GM23338 (cell line): ENCODE results near the gene WNT1. TPM values are rescaled to one million over a fixed set of nuclear protein-coding genes. Genes with fewer than 3 reads are reported as not detected.

Experiments used
- ATAC-seq: fragments of 200-7000 bp; cut with Tn5 transposase; 3 replicates; pipeline ENCODE4 v1.9.1; 2020
- DNase-seq: peaks from one replicate; pipeline ENCODE4 v3.0.0-alpha.2; 2015; ENCODE audit warnings: low spot score
- H2AFZ ChIP-seq: fragments of 200-600 bp; sonication (generic); 2 replicates; pipeline ENCODE4 v1.8.0; 2016; ENCODE audit warnings: antibody characterized with exemption, mild to moderate bottlenecking, moderate library complexity
- H3F3A ChIP-seq: fragments of 200-600 bp; sonication (generic); replicated peaks from 2 replicates; pipeline ENCODE4 v1.8.0; 2017; ENCODE audit warnings: antibody characterized with exemption, mixed run types, low read depth
- H3K27ac ChIP-seq: fragments of 200-600 bp; sonication (generic); 2 replicates; pipeline ENCODE4 v1.6.1; 2016; ENCODE audit warnings: low read depth
- H3K27me3 ChIP-seq: fragments of 200-600 bp; sonication (generic); 2 replicates; pipeline ENCODE4 v1.8.0; 2016; ENCODE audit warnings: mild to moderate bottlenecking, mixed run types, moderate library complexity; ENCODE audit not compliant: insufficient read depth
- H3K36me3 ChIP-seq: fragments of 200-600 bp; sonication (generic); 2 replicates; pipeline ENCODE4 v1.8.0; 2016; ENCODE audit warnings: mild to moderate bottlenecking; ENCODE audit not compliant: insufficient read depth
- H3K4me1 ChIP-seq: fragments of 200-600 bp; sonication (generic); 2 replicates; pipeline ENCODE4 v1.8.0; 2016; ENCODE audit warnings: mild to moderate bottlenecking, moderate library complexity; ENCODE audit not compliant: insufficient read depth
- H3K4me2 ChIP-seq: fragments of 200-600 bp; sonication (generic); 2 replicates; pipeline ENCODE4 v1.7.1; 2017; ENCODE audit warnings: mixed run types
- H3K4me3 ChIP-seq: fragments of 200-600 bp; sonication (generic); 2 replicates; pipeline ENCODE4 v1.6.1; 2016; ENCODE audit warnings: mixed run types
- H3K79me2 ChIP-seq: fragments of 200-600 bp; sonication (generic); replicated peaks from 2 replicates; pipeline ENCODE4 v1.8.0; 2017; ENCODE audit warnings: mild to moderate bottlenecking; ENCODE audit not compliant: insufficient read depth
- H3K9me2 ChIP-seq: fragments of 200-600 bp; sonication (generic); 2 replicates; pipeline ENCODE4 v1.8.0; 2017; ENCODE audit not compliant: insufficient read depth
- H4K20me1 ChIP-seq: fragments of 200-600 bp; sonication (generic); replicated peaks from 2 replicates; pipeline ENCODE4 v1.8.0; 2017; ENCODE audit warnings: mild to moderate bottlenecking; ENCODE audit not compliant: insufficient read depth
- H3K27ac Mint-ChIP-seq: 2 replicates; pipeline ENCODE4 v1.8.0; 2020; ENCODE audit warnings: inconsistent platforms, mild to moderate bottlenecking, moderate library complexity, mixed read lengths
- H3K27me3 Mint-ChIP-seq: 3 replicates; pipeline ENCODE4 v1.8.0; 2022; ENCODE audit warnings: low read depth, mild to moderate bottlenecking, moderate library complexity, mixed read lengths, inconsistent platforms; ENCODE audit not compliant: insufficient read depth, poor library complexity
- H3K36me3 Mint-ChIP-seq: 3 replicates; pipeline ENCODE4 v1.8.0; 2021; ENCODE audit warnings: low read depth, mild to moderate bottlenecking, inconsistent platforms, moderate library complexity, mixed read lengths
- H3K4me1 Mint-ChIP-seq: 3 replicates; pipeline ENCODE4 v1.8.0; 2020; ENCODE audit warnings: mild to moderate bottlenecking, inconsistent platforms, mixed read lengths
- H3K4me3 Mint-ChIP-seq: 3 replicates; pipeline ENCODE4 v1.8.0; 2021; ENCODE audit warnings: moderate library complexity, mild to moderate bottlenecking, inconsistent platforms, mixed read lengths
- H3K9me3 Mint-ChIP-seq: 3 replicates; pipeline ENCODE4 v1.8.0; 2020; ENCODE audit warnings: moderate library complexity, mild to moderate bottlenecking, inconsistent platforms, mixed read lengths
- CREB1 ChIP-seq: fragments of 250-450 bp; sonication (Bioruptor Pico); IDR thresholded peaks from 2 replicates; pipeline ENCODE4 v1.5.0; 2020; ENCODE audit warnings: low read depth, mild to moderate bottlenecking, moderate library complexity
- EZH2 ChIP-seq: fragments of 200-600 bp; sonication (generic); IDR thresholded peaks from one replicate; pipeline ENCODE4 v1.8.0; 2017; ENCODE audit warnings: antibody characterized with exemption, mild to moderate bottlenecking, low read depth; ENCODE audit not compliant: unreplicated experiment
- EZH2phosphoT487 ChIP-seq: fragments of 200-600 bp; sonication (generic); IDR thresholded peaks from one replicate; pipeline ENCODE4 v1.8.1; 2018; ENCODE audit warnings: antibody characterized with exemption; ENCODE audit not compliant: unreplicated experiment
- JUNB ChIP-seq: IDR thresholded peaks from one replicate; pipeline ENCODE4 v1.6.1; 2016; ENCODE audit warnings: antibody characterized with exemption; ENCODE audit not compliant: unreplicated experiment
- NANOG ChIP-seq: IDR thresholded peaks from 2 replicates; pipeline ENCODE4 v1.6.1; 2016; ENCODE audit warnings: antibody characterized with exemption, borderline replicate concordance
- POLR2AphosphoS5 ChIP-seq: IDR thresholded peaks from 2 replicates; pipeline ENCODE4 v1.6.1; 2016; ENCODE audit warnings: antibody characterized with exemption, low read depth
- STAT1 ChIP-seq: IDR thresholded peaks from one replicate; pipeline ENCODE4 v1.6.1; 2016; ENCODE audit warnings: antibody characterized with exemption; ENCODE audit not compliant: unreplicated experiment
- ZNF114 ChIP-seq: fragments of 250-450 bp; sonication (Bioruptor Pico); IDR thresholded peaks from 2 replicates; pipeline ENCODE4 v1.5.0; 2020; ENCODE audit warnings: mild to moderate bottlenecking, moderate library complexity
- ZNF331 ChIP-seq: fragments of 250-450 bp; sonication (Bioruptor Pico); IDR thresholded peaks from 2 replicates; pipeline ENCODE4 v1.5.0; 2020; ENCODE audit warnings: low read depth, mild to moderate bottlenecking, moderate library complexity
- polyA plus RNA-seq: library from polyadenylated mRNA; unstranded; fragments of >200 nt; fragmentation: Nextera tagmentation; extraction: Ambion mirVana; gene quantifications from 2 replicates; pipeline ENCODE4 v1.2.1, GENCODE V29; 2016
- total RNA-seq: library from RNA; depleted of rRNA; stranded (reverse); fragments of >200 nt; shearing (Covaris generic); gene quantifications from 2 replicates; pipeline ENCODE4 v1.2.3, GENCODE V29; 2014
- TF ChIP-seq, protein P1 (sequence below): IDR thresholded peaks from one replicate; pipeline ENCODE4 v1.6.1; 2018; ENCODE audit warnings: antibody characterized with exemption; ENCODE audit not compliant: unreplicated experiment
- TF ChIP-seq, protein P2 (sequence below): fragments of 250-450 bp; sonication (Bioruptor Pico); IDR thresholded peaks from 2 replicates; pipeline ENCODE4 v1.5.0; 2020; ENCODE audit warnings: mild to moderate bottlenecking, moderate library complexity

The WNT1 gene
- total and polyA plus RNA-seq, 2 experiments from 2014 or later, result not detected

DNA sequence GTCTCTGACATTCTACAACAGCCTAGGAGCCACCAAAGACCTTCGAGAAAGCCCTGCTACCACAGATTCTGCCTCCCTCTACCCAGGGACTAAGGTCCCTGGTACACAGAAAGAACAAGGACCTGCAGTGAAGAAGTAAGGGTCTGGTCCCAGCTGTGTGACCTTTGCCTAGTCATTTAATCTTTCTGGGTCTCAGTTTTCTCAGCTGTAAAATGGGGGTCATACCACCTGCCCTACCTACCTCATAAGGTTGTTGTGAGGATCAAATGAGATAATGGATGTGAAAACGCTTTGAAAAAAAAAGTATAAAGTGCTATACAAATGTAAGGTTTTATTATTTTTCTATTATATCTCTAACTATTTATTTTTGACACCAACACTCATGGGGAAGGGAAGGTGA lies 45.7 kb downstream of the WNT1 start (continued):
- TF ChIP-seq EZH2phosphoT487 (no peak), POLR2AphosphoS5 (no peak), CREB1 (CRISPR knock-in tag) (no peak), ZNF331 (CRISPR knock-in tag) (no peak), JUNB (no peak), ZNF114 (CRISPR knock-in tag) (no peak)
- TF ChIP-seq, protein P1, sequence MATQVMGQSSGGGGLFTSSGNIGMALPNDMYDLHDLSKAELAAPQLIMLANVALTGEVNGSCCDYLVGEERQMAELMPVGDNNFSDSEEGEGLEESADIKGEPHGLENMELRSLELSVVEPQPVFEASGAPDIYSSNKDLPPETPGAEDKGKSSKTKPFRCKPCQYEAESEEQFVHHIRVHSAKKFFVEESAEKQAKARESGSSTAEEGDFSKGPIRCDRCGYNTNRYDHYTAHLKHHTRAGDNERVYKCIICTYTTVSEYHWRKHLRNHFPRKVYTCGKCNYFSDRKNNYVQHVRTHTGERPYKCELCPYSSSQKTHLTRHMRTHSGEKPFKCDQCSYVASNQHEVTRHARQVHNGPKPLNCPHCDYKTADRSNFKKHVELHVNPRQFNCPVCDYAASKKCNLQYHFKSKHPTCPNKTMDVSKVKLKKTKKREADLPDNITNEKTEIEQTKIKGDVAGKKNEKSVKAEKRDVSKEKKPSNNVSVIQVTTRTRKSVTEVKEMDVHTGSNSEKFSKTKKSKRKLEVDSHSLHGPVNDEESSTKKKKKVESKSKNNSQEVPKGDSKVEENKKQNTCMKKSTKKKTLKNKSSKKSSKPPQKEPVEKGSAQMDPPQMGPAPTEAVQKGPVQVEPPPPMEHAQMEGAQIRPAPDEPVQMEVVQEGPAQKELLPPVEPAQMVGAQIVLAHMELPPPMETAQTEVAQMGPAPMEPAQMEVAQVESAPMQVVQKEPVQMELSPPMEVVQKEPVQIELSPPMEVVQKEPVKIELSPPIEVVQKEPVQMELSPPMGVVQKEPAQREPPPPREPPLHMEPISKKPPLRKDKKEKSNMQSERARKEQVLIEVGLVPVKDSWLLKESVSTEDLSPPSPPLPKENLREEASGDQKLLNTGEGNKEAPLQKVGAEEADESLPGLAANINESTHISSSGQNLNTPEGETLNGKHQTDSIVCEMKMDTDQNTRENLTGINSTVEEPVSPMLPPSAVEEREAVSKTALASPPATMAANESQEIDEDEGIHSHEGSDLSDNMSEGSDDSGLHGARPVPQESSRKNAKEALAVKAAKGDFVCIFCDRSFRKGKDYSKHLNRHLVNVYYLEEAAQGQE, result no peak

DNA sequence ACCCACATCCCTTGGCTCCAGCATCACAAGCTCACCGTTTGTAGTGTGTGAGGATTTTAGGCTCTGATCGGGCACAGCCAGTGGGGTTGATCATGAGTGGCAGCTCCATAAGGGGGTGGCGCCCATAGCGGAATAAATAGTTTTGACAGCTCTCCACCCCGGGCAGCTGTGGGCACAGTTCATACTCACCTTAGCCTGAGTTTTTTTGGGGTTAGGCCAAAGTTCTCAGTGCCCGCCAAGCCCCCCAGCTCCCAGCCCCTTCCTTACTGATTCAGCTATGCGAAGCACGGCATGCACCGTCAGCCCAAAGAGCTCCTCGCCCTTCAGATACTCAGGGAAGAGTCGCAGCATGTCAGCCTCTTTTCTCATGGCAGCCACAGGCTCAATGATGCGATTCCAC lies 46.4 kb downstream of the WNT1 start:
- no peak for ATAC-seq
- TF ChIP-seq CREB1 (CRISPR knock-in tag) (no peak), JUNB (no peak), POLR2AphosphoS5 (no peak), NANOG (no peak), EZH2 (no peak), STAT1 (no peak)
- TF ChIP-seq, protein P1, result no peak
- TF ChIP-seq, protein P2, sequence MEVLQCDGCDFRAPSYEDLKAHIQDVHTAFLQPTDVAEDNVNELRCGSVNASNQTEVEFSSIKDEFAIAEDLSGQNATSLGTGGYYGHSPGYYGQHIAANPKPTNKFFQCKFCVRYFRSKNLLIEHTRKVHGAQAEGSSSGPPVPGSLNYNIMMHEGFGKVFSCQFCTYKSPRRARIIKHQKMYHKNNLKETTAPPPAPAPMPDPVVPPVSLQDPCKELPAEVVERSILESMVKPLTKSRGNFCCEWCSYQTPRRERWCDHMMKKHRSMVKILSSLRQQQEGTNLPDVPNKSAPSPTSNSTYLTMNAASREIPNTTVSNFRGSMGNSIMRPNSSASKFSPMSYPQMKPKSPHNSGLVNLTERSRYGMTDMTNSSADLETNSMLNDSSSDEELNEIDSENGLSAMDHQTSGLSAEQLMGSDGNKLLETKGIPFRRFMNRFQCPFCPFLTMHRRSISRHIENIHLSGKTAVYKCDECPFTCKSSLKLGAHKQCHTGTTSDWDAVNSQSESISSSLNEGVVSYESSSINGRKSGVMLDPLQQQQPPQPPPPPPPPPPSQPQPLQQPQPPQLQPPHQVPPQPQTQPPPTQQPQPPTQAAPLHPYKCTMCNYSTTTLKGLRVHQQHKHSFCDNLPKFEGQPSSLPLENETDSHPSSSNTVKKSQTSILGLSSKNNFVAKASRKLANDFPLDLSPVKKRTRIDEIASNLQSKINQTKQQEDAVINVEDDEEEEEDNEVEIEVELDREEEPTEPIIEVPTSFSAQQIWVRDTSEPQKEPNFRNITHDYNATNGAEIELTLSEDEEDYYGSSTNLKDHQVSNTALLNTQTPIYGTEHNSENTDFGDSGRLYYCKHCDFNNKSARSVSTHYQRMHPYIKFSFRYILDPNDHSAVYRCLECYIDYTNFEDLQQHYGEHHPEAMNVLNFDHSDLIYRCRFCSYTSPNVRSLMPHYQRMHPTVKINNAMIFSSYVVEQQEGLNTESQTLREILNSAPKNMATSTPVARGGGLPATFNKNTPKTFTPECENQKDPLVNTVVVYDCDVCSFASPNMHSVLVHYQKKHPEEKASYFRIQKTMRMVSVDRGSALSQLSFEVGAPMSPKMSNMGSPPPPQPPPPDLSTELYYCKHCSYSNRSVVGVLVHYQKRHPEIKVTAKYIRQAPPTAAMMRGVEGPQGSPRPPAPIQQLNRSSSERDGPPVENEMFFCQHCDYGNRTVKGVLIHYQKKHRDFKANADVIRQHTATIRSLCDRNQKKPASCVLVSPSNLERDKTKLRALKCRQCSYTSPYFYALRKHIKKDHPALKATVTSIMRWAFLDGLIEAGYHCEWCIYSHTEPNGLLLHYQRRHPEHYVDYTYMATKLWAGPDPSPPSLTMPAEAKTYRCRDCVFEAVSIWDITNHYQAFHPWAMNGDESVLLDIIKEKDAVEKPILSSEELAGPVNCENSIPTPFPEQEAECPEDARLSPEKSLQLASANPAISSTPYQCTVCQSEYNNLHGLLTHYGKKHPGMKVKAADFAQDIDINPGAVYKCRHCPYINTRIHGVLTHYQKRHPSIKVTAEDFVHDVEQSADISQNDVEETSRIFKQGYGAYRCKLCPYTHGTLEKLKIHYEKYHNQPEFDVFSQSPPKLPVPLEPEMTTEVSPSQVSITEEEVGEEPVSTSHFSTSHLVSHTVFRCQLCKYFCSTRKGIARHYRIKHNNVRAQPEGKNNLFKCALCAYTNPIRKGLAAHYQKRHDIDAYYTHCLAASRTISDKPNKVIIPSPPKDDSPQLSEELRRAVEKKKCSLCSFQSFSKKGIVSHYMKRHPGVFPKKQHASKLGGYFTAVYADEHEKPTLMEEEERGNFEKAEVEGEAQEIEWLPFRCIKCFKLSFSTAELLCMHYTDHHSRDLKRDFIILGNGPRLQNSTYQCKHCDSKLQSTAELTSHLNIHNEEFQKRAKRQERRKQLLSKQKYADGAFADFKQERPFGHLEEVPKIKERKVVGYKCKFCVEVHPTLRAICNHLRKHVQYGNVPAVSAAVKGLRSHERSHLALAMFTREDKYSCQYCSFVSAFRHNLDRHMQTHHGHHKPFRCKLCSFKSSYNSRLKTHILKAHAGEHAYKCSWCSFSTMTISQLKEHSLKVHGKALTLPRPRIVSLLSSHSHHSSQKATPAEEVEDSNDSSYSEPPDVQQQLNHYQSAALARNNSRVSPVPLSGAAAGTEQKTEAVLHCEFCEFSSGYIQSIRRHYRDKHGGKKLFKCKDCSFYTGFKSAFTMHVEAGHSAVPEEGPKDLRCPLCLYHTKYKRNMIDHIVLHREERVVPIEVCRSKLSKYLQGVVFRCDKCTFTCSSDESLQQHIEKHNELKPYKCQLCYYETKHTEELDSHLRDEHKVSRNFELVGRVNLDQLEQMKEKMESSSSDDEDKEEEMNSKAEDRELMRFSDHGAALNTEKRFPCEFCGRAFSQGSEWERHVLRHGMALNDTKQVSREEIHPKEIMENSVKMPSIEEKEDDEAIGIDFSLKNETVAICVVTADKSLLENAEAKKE, result no peak

More for the DNA sequence above, 46.4 kb downstream of the WNT1 start:
- H3F3A ChIP-seq, result peaks cover 4% of the 10 kb centered on the region; the same call in 1 of the 2 replicates
- H3K27me3 Mint-ChIP-seq, result peaks cover 7% of the 10 kb centered on the region
- H3K4me2 ChIP-seq, result no peak overlapping the region
- peaks cover 79% of the 10 kb centered on the region for H3K36me3 Mint-ChIP-seq
- H4K20me1 ChIP-seq, result peaks cover 19% of the 10 kb centered on the region
- H2AFZ ChIP-seq, result no peak overlapping the region
- H3K79me2 ChIP-seq, result no peaks in the 10 kb centered on the region
- H3K27me3 ChIP-seq, result no peaks in the 10 kb centered on the region
- no peak overlapping the region for H3K27ac ChIP-seq
- H3K27ac Mint-ChIP-seq, result no peak overlapping the region
- H3K9me2 ChIP-seq, result no peaks in the 10 kb centered on the region
- H3K9me3 Mint-ChIP-seq, result no peaks in the 10 kb centered on the region
- H3K4me3 ChIP-seq, result no peak overlapping the region
- DNase-seq, result no peak
- no peaks in the 10 kb centered on the region for H3K4me1 ChIP-seq
- H3K4me3 Mint-ChIP-seq, result no peak overlapping the region
- peaks cover 10% of the 10 kb centered on the region; the same call in 2 of the 3 replicates for H3K4me1 Mint-ChIP-seq
- H3K36me3 ChIP-seq, result peaks cover 50% of the 10 kb centered on the region
